GM18505 (cell line): Measurements from ENCODE around the gene SRSF3.

Experiments used
- ATAC-seq: cut with Tn5 transposase; IDR thresholded peaks from one replicate; pipeline ENCODE4 v1.9.1; 2021; ENCODE audit not compliant: unreplicated experiment
- POLR2A ChIP-seq: IDR thresholded peaks from 4 replicates; pipeline ENCODE4 v1.6.1; 2011; ENCODE audit warnings: borderline replicate concordance; ENCODE audit not compliant: insufficient read depth, insufficient read length; ENCODE audit errors: extremely low read depth

Gene SRSF3

DNA sequence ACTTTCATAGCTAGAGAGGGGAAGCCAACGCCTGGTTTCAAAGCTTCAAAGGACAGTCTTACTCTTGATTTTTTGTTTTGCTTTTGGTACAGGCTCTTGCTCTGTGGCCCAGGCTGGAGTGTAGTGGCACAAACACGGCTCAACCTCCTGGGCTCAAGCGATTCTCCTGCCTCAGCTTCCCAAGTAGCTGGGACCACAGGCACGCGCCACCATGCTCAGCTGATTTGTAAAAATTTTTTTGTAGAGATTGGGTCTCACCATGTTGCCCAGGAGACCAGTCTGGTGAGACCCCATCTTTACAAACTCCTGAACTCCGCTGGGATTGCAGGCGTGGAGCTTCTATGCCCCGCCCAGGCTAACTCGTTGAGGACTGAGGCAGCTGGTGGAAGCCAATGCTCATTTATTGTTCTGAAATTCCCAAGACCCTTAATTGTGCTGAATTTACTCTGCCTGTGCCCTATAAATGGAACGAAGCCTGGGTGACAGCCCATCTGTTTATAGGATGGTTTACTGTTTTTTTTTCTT, 18.0 kb downstream of the SRSF3 start:
- no peak for ATAC-seq
- TF ChIP-seq POLR2A, result no peak

DNA sequence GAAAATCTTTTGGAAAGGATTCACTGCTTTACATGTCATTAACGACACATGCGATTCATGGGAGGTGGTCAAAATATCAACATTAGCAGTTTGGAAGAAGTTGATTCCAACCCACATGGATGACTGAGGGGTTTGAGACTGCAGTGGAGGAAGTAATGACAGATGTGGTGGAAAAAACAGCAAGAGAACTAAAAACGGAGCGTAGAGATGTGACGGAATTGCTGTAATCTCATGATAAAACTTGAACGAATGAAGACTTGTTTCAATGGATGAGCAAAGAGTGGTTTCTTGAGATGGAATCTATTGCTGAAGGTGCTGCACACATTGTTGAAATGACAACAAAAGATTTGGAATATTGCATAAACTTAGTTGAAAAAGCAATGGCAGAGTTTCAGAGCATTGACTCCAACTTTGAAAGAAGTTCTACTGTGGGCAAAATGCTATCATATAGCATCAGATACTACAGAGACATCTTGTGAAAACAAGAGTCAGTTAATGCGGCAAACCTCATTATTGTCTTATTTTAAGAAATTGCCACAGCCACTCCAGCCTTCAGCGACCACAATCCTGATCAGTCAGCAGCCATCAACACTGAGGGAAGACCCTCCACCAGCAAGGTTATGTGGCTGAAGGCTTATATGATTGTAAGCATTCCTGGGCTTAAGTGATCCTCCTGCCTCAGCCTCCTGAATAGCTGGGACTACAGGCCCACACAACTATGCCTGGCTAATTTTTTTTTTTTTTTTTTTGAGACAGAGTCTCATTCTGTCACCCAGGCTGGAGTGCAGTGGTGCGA, 19.2 kb downstream of the SRSF3 start:
- no peak for TF ChIP-seq POLR2A
- no peak for ATAC-seq

DNA sequence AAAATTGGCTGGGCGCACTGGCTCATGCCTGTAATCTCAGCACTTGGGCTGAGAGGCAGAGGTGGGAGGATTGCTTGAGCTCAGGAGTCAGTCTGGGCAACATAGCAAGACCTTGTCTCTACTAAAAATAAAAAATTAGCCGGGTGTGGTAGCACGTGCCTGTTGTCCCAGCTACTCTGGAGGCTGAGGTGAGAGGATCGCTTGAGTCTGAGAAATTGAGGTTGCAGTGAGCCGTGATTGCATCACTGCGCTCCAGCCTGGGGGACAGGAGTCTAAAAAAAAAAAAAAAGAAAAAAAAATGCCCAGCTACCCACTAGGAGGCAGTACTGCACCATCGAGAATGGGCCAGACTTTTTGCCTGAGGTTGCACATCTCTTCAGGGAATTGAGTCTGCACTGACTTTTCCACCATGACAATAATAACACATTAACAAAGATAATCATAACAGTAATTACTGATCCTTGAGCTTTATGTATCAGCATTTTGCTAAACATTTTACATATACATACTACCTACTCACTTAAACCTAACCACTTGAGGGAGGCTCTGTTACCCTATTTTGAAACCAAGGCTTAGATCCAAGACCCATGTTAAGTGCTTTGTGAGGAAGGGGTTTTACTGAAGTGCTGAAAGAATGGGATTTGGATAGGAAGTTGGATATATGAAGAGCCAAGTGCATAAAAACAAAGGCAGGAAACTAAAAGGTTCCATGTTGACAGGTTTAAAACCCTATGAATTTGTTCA, 21.0 kb downstream of the SRSF3 start:
- no peak for ATAC-seq
- no peak for TF ChIP-seq POLR2A

- ATAC-seq, result no peak
Observed at GRCh38 chr6:36616893-36617521, 22.8 kb downstream of the SRSF3 start.

DNA sequence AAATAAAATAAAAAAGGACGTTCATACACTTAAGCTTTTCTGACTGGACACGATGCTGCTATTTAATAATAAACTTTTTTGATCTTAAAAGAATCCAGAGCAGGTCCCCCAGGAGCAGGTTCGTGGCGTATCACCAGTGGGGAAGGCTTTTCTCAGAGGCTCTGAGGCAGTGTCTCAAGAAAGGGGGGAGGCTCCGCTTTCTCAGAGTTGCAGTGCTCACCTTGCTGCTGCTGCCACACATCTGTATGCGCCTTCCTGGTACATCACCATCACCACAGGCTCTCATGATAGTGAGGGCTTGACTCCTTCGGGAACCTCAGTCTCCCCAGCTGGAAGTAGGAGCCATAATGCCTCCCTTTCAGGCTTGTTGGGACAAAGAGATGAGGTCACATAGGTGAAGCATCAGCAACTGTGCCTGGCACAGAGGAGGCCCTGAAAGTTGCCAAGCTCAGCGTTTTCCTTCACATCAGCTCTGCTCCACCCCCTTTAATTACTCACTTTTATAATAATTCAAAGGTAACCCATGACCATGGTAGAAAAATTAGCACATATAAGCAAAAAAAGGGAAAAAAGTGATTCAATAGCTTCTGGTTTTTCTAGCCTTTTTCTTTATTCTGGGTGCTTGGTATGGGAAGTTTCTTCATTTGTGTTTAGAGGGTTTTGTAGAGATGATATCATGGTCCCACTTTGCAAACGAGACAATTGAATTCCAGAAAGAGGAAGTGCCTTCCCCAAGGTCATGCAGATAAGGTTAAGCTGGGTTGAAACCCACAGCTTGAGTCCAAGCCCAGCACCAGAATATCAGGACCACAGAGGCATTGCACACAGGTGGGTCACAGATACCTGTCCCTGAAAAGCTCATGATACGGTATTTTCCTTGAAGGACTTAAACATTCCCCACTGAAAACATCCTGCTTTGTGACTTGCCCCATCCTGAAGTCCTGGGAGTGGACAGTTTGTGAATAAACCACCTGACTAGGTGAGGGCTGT, 24.5 kb downstream of the SRSF3 start:
- no peak for TF ChIP-seq POLR2A
- no peak for ATAC-seq

More at GRCh38 chr6:36616893-36617521, 22.8 kb downstream of the SRSF3 start:
- TF ChIP-seq POLR2A, result no peak

GRCh38 chr6:36621371-36621855, 27.3 kb downstream of the SRSF3 start:
- TF ChIP-seq POLR2A, result no peak
- no peak for ATAC-seq

DNA sequence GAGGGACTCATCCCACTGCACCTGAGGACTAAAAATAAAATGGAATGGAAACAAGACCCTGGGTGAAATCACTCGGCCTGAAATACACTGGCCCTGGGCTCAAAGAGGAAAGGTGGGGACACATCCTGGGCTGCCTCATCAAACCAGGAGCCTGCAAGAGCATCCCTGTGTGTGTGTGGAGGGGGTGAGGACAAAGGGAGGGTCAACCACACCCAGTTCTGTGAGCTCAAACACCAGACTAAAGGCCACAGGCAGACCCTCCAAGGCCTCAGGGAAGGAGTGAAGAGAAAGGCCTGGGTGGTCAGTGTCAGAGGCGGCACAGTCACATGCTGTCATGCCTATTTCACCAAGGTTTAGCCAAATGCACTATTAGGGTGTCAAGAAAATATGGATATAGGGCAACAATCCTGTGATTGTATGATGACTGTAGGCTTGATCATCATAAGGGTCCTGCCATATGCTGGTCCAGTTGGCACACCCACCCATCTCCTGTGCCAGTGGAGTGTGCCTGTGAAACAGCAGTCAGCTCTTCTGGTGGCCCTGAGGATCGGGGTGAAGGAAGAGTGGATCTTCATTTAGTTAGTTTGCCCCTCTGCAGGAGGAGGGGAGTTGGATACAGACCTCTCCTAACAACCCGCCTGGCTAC, 28.9 kb downstream of the SRSF3 start:
- ATAC-seq, result no peak
- no peak for TF ChIP-seq POLR2A

- TF ChIP-seq POLR2A, result no peak
- peak; percentile 56 for ATAC-seq
Observed at GRCh38 chr6:36623547-36624459, 29.6 kb downstream of the SRSF3 start.

GRCh38 chr6:36624461-36625157, 30.4 kb downstream of the SRSF3 start:
- no peak for ATAC-seq
- TF ChIP-seq POLR2A, result no peak

- no peak for TF ChIP-seq POLR2A
- no peak for ATAC-seq
Observed at GRCh38 chr6:36625158-36625919, 31.2 kb downstream of the SRSF3 start.
